Astrocyte (in vitro differentiated cells and primary cell): ENCODE results near the gene RGS14. TPM values are rescaled to one million over a fixed set of nuclear protein-coding genes. Genes with fewer than 3 reads are reported as not detected.

Source experiments
- DNase-seq: peaks from one replicate; pipeline ENCODE4 v3.0.0-alpha.2; 2010; ENCODE audit warnings: low read depth
- FAIRE-seq: peaks from 2 replicates; lab custom pipeline; 2011; peaks lifted over from hg19 to GRCh38; lab: Jason Lieb, UNC
- H2AFZ ChIP-seq: 2 replicates; pipeline ENCODE4 v1.6.0; 2012; ENCODE audit warnings: low read depth, low read length, inconsistent platforms
- H3K27ac ChIP-seq: 2 replicates; pipeline ENCODE4 v1.5.1; 2011; ENCODE audit warnings: low read depth, low read length, inconsistent platforms
- H3K27me3 ChIP-seq: 2 replicates; pipeline ENCODE4 v1.6.0; 2011; ENCODE audit warnings: low read length, inconsistent platforms; ENCODE audit not compliant: insufficient read depth
- H3K36me3 ChIP-seq: 2 replicates; pipeline ENCODE4 v1.5.1; 2011; ENCODE audit warnings: low read length, inconsistent platforms; ENCODE audit not compliant: insufficient read depth
- H3K4me1 ChIP-seq: 2 replicates; pipeline ENCODE4 v1.5.1; 2011; ENCODE audit warnings: low read length, inconsistent platforms; ENCODE audit not compliant: insufficient read depth
- H3K4me2 ChIP-seq: 2 replicates; pipeline ENCODE4 v1.6.0; 2012; ENCODE audit warnings: low read length, inconsistent platforms
- H3K4me3 ChIP-seq: 2 replicates; pipeline ENCODE4 v1.5.1; 2011; ENCODE audit warnings: low read depth, mild to moderate bottlenecking, low read length, inconsistent platforms; ENCODE audit not compliant: insufficient read depth
- H3K79me2 ChIP-seq: 2 replicates; pipeline ENCODE4 v1.6.0; 2012; ENCODE audit warnings: mild to moderate bottlenecking, low read length, inconsistent platforms; ENCODE audit not compliant: insufficient read depth
- H3K9ac ChIP-seq: 2 replicates; pipeline ENCODE4 v1.6.0; 2012; ENCODE audit warnings: mild to moderate bottlenecking, low read length, inconsistent platforms
- H3K9me3 ChIP-seq: 2 replicates; pipeline ENCODE4 v1.5.1; 2012; ENCODE audit warnings: low read depth, mild to moderate bottlenecking, low read length, inconsistent platforms; ENCODE audit not compliant: insufficient read depth
- H4K20me1 ChIP-seq: 2 replicates; pipeline ENCODE4 v1.6.0; 2012; ENCODE audit warnings: low read length, inconsistent platforms; ENCODE audit not compliant: insufficient read depth
- H3K27ac Mint-ChIP-seq: one replicate; pipeline ENCODE4 v1.8.0; 2021; ENCODE audit warnings: mild to moderate bottlenecking, mixed read lengths; ENCODE audit not compliant: unreplicated experiment
- H3K27me3 Mint-ChIP-seq: one replicate; pipeline ENCODE4 v1.8.0; 2021; ENCODE audit warnings: low read depth, mixed read lengths; ENCODE audit not compliant: unreplicated experiment
- H3K36me3 Mint-ChIP-seq: one replicate; pipeline ENCODE4 v1.8.0; 2021; ENCODE audit warnings: low read depth, mixed read lengths; ENCODE audit not compliant: unreplicated experiment
- H3K4me1 Mint-ChIP-seq: one replicate; pipeline ENCODE4 v1.8.0; 2021; ENCODE audit warnings: low read depth, mixed read lengths; ENCODE audit not compliant: unreplicated experiment
- H3K4me3 Mint-ChIP-seq: one replicate; pipeline ENCODE4 v1.8.0; 2021; ENCODE audit warnings: mild to moderate bottlenecking, moderate library complexity, mixed read lengths; ENCODE audit not compliant: unreplicated experiment
- H3K9me3 Mint-ChIP-seq: one replicate; pipeline ENCODE4 v1.8.0; 2021; ENCODE audit warnings: mild to moderate bottlenecking, mixed read lengths; ENCODE audit not compliant: unreplicated experiment
- EZH2 ChIP-seq: IDR thresholded peaks from 2 replicates; pipeline ENCODE4 v1.6.1; 2012; ENCODE audit warnings: mild to moderate bottlenecking, low read length, inconsistent platforms; ENCODE audit not compliant: insufficient read depth
- total RNA-seq: library from RNA; stranded (reverse); gene quantifications from 2 replicates; pipeline ENCODE4 v1.2.1, GENCODE V29; 2021
- TF ChIP-seq, protein P1 (sequence below): IDR thresholded peaks from 2 replicates; pipeline ENCODE4 v1.5.1; 2011; ENCODE audit warnings: low read depth, mild to moderate bottlenecking, inconsistent platforms, low read length, moderate library complexity; ENCODE audit not compliant: insufficient read depth

Gene RGS14
- total RNA-seq, 1 donor from 2014 or later, result 7.8 TPM

DNA sequence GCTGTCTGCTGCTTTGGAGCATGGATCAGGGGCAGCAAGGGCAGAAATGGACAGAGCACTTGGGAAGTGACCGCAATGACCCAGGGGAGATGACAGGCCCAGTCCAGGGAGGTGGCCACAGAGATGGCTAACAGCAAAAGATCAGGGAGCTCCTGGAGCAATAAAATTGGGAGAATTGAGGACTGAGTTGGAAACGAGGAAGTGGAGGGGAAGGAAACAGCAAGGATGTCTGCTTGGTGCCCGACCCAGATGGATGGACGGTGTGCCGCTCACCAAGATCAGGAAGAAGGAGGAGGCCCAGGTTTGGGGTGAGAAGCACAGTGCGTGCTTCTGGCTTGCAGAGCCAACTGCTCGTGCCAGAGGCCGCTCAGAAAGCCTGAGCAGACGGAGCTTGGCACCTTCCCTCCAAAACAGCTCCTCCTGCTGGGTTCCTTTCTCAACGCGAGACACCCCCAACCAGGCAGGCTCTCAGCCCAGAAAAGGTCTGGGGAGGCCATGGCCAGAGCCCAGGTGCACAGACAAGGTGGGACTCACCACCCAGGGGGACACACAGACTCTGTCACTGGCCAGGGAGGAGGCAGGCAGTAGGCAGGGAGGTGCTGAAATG, 24.8 kb downstream of the RGS14 start:
- Histone ChIP-seq H3K4me1 (peaks cover 6% of the 10 kb centered on the region), H3K79me2 (no peaks in the 10 kb centered on the region), H3K9me3 (no peaks in the 10 kb centered on the region), H2AFZ (no peak overlapping the region), H4K20me1 (no peaks in the 10 kb centered on the region), H3K27ac (no peak overlapping the region), H3K4me3 (no peak overlapping the region), H3K9ac (no peak overlapping the region), H3K4me2 (no peak overlapping the region), H3K27me3 (peaks cover 12% of the 10 kb centered on the region), H3K36me3 (no peaks in the 10 kb centered on the region)
- H3K27ac Mint-ChIP-seq, result no peak overlapping the region
- no peaks in the 10 kb centered on the region for H3K36me3 Mint-ChIP-seq
- TF ChIP-seq, protein P1, sequence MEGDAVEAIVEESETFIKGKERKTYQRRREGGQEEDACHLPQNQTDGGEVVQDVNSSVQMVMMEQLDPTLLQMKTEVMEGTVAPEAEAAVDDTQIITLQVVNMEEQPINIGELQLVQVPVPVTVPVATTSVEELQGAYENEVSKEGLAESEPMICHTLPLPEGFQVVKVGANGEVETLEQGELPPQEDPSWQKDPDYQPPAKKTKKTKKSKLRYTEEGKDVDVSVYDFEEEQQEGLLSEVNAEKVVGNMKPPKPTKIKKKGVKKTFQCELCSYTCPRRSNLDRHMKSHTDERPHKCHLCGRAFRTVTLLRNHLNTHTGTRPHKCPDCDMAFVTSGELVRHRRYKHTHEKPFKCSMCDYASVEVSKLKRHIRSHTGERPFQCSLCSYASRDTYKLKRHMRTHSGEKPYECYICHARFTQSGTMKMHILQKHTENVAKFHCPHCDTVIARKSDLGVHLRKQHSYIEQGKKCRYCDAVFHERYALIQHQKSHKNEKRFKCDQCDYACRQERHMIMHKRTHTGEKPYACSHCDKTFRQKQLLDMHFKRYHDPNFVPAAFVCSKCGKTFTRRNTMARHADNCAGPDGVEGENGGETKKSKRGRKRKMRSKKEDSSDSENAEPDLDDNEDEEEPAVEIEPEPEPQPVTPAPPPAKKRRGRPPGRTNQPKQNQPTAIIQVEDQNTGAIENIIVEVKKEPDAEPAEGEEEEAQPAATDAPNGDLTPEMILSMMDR, result peak; percentile 10
- no peak for TF ChIP-seq EZH2
- no peak overlapping the region for H3K4me3 Mint-ChIP-seq
- FAIRE-seq (no peak), DNase-seq (no peak)
- peaks cover 8% of the 10 kb centered on the region for H3K4me1 Mint-ChIP-seq
- H3K27me3 Mint-ChIP-seq, result peaks cover 40% of the 10 kb centered on the region
- no peaks in the 10 kb centered on the region for H3K9me3 Mint-ChIP-seq

DNA sequence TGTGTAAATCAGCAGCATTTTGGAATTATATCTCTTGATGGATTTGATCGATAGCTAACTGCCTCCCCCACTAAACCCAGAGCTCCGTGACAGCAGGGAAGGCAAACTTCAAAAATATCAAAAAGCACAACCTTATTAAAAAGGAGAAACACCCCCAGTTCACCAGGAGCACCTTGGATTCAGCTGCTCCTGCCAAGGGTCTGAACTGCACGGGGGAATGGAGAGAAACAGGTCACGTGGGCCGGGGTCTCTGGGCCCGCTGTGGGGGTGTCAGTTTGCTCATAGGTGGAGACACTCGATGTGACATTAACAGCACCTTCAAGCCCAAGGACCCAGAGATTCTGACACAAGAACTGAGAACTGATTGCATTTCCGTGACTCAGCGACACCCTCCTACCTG, 25.5 kb downstream of the RGS14 start:
- H3K9me3 ChIP-seq, result no peaks in the 10 kb centered on the region
- peaks cover 42% of the 10 kb centered on the region for H3K27me3 Mint-ChIP-seq
- peaks cover 8% of the 10 kb centered on the region for H3K4me1 Mint-ChIP-seq
- H3K4me3 ChIP-seq, result no peak overlapping the region
- no peak for FAIRE-seq
- TF ChIP-seq, protein P1, result no peak
- TF ChIP-seq EZH2, result no peak
- no peak overlapping the region for H3K4me2 ChIP-seq
- no peaks in the 10 kb centered on the region for H3K36me3 ChIP-seq
- H4K20me1 ChIP-seq, result no peaks in the 10 kb centered on the region
- no peak overlapping the region for H3K9ac ChIP-seq
- peaks cover 12% of the 10 kb centered on the region for H3K27me3 ChIP-seq
- H3K79me2 ChIP-seq, result no peaks in the 10 kb centered on the region
- DNase-seq, result no peak
- H3K27ac Mint-ChIP-seq, result no peak overlapping the region
- no peak overlapping the region for H3K4me3 Mint-ChIP-seq
- H3K4me1 ChIP-seq, result peaks cover 6% of the 10 kb centered on the region
- H3K36me3 Mint-ChIP-seq, result no peaks in the 10 kb centered on the region
- no peaks in the 10 kb centered on the region for H3K9me3 Mint-ChIP-seq
- no peak overlapping the region for H3K27ac ChIP-seq
- no peak overlapping the region for H2AFZ ChIP-seq

DNA sequence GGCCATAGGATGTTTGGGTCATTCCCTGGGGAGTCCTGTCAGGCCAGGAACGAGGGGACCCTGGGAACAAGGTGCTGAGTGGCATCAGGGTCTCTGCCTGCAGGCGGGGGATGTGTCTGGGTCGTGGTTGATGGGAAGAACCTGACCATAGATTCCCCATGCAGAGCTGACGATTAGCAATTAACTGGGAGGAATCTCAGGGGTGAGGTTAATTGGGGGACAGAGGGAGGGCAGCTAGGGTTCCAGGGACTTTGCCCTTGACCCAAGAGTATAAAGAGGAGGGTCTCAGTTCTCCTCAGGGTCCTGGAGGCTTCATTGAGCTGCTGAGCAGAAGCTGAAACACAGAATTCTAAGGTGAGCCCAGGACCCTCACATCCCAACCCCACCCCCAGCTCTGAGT, 26.4 kb downstream of the RGS14 start, which contains the start of gene SLC34A1:
Gene SLC34A1, plus strand, starts transcription at position 301 of the 400 bp plus-strand sequence. CDS start 1,308 bp downstream, outside the sequence.
- no peak within 1 kb of the TSS for H3K27ac Mint-ChIP-seq

More for the DNA sequence above, 26.4 kb downstream of the RGS14 start, which contains the start of gene SLC34A1:
- Mint-ChIP-seq H3K9me3 (peaks cover 1% of the 10 kb centered on the region), H3K4me3 (no peak within 1 kb of the TSS), H3K4me1 (peaks cover 17% of the 10 kb centered on the region), H3K36me3 (no peaks in the 10 kb centered on the region), H3K27me3 (peaks cover 45% of the 10 kb centered on the region)
- Histone ChIP-seq H3K9ac (no peak within 1 kb of the TSS), H3K36me3 (no peaks in the 10 kb centered on the region), H3K79me2 (no peaks in the 10 kb centered on the region), H4K20me1 (peaks cover 8% of the 10 kb centered on the region), H3K4me2 (no peak within 1 kb of the TSS), H3K4me1 (peaks cover 12% of the 10 kb centered on the region), H3K27ac (no peak within 1 kb of the TSS), H2AFZ (no peak within 1 kb of the TSS), H3K9me3 (no peaks in the 10 kb centered on the region), H3K4me3 (no peak within 1 kb of the TSS), H3K27me3 (peaks cover 12% of the 10 kb centered on the region)
- TF ChIP-seq EZH2, result no peak
- TF ChIP-seq, protein P1, result no peak
- FAIRE-seq (no peak), DNase-seq (no peak)
